Vagina (tissue), 2 donors: ENCODE data around the gene FAM32A.

Source experiments
- CTCF ChIP-seq, 3 experiments: fragments of 450-650 bp in 2 of 3; fragments of 200-600 bp in 1 of 3; sonication (generic) in 1 of 3; IDR thresholded peaks; one replicate each; pipeline ENCODE4 v1.5.1; 2017 to 2019; ENCODE audit warnings: antibody characterized with exemption in 3 of 3, mild to moderate bottlenecking in 2 of 3, moderate library complexity in 2 of 3
- POLR2A ChIP-seq, 2 donors: fragments of 450-650 bp; IDR thresholded peaks; one replicate each; pipeline ENCODE4 v1.6.1; 2017; ENCODE audit warnings: antibody characterized with exemption in 2 of 2, mild to moderate bottlenecking in 2 of 2, moderate library complexity in 2 of 2
- POLR2AphosphoS5 ChIP-seq, 2 donors: sonication (generic); formaldehyde crosslinking; IDR thresholded peaks; one replicate each; pipeline ENCODE4 v1.9.0; 2017; ENCODE audit warnings: antibody characterized with exemption in 2 of 2, mild to moderate bottlenecking in 2 of 2, low read depth in 1 of 2; ENCODE audit not compliant: insufficient read depth in 1 of 2

DNA sequence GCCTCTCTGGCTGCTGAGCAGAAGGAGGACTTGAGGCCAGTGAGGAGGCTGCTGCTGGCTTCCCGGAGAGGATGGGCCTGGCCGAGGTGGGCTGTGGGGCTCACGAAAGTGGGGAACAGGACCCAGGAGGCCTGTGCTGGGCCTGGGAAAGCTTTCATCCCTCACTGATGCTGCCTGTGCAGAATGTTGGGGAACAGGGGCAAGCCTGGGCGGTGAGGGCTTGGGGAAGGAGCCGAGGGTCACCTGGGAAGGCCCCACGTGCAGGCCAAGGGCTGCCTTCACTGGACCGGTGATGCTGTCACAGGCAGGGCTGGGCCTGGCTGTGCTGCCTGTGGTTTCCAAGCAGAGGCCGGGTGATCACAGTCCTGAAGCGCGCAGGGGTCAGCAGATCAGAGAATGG, 21.9 kb downstream of the FAM32A start:
- TF ChIP-seq CTCF (IDR thresholded peaks at IDR 0.05) (no peak), POLR2A (IDR thresholded peaks at IDR 0.05) (no peak), POLR2AphosphoS5 (IDR thresholded peaks at IDR 0.05; ENCODE audit: insufficient read depth in 1 of 2, low read depth in 1 of 2) (no peak)
